Testis (tissue), 3 donors: Measurements from ENCODE around the gene RHBDL1. TPM values are rescaled to one million over a fixed set of nuclear protein-coding genes. Genes with fewer than 3 reads are reported as not detected.
"Not testable (repeated sequence)": the region's sequence is repeated elsewhere in the genome, so short reads cannot be mapped to it uniquely, and the experiment has no call there.

Experiments
- DNase-seq: peaks from one replicate; pipeline ENCODE4 v3.0.0-alpha.2; 2019
- H3K27ac ChIP-seq, 2 donors: fragments of 200-600 bp; sonication (generic); one replicate each; pipeline ENCODE4 v1.5.1; 2019
- H3K27me3 ChIP-seq: fragments of 200-600 bp; sonication (generic); one replicate; pipeline ENCODE4 v1.5.1; 2019
- H3K36me3 ChIP-seq: fragments of 200-600 bp; sonication (generic); one replicate; pipeline ENCODE4 v1.5.1; 2017; ENCODE audit warnings: low read depth; ENCODE audit errors: missing control alignments
- H3K4me1 ChIP-seq: fragments of 200-600 bp; sonication (generic); one replicate; pipeline ENCODE4 v1.5.1; 2019
- H3K4me3 ChIP-seq, 2 donors: fragments of 200-600 bp; sonication (generic); one replicate each; pipeline ENCODE4 v1.5.1; 2017 to 2019
- H3K9me3 ChIP-seq: fragments of 200-600 bp; sonication (generic); one replicate; pipeline ENCODE4 v1.5.1; 2017
- POLR2A ChIP-seq: fragments of 450-650 bp; IDR thresholded peaks from one replicate; pipeline ENCODE4 v1.6.1; 2017; ENCODE audit warnings: antibody characterized with exemption, mild to moderate bottlenecking, moderate library complexity
- WGBS, 2 donors: methylation state at CpG; one replicate each; pipeline ENCODE4 v1.1.5; 2018; 5-methylcytosine and 5-hydroxymethylcytosine counted together
- intact Hi-C: fragments of 100-400 bp; cut with DNase I; formaldehyde crosslinking; loops from one replicate; pipeline ENCODE4 v1.15.1; 2023; ENCODE audit warnings: low total_unique reads
- polyA plus RNA-seq: library from polyadenylated mRNA; stranded (reverse); fragments of 350-450 nt; fragmentation: Illumina TruSeq; extraction: RNeasy Lipid Tissue Mini Kit (QIAGEN cat#74804); gene quantifications from one replicate; pipeline ENCODE4 v1.2.3, GENCODE V29; 2014; ENCODE audit warnings: low read depth, low replicate concordance; ENCODE audit not compliant: insufficient read depth
- total RNA-seq, 2 donors: library from RNA; depleted of rRNA; stranded (reverse); fragments of >200 nt; gene quantifications; one replicate each; pipeline ENCODE4 v1.2.3, GENCODE V29; 2016
- TF ChIP-seq, protein P1 (sequence below), 3 experiments: fragments of 450-650 bp in 2 of 3; fragments of 200-600 bp in 1 of 3; sonication (generic) in 1 of 3; IDR thresholded peaks; one replicate each; pipeline ENCODE4 v1.5.1; 2016 to 2019; ENCODE audit warnings: antibody characterized with exemption in 3 of 3, mild to moderate bottlenecking in 2 of 3, moderate library complexity in 1 of 3

RHBDL1 gene
- total and polyA plus RNA-seq, 3 donors from 2014 or later = 2.1 to 9.8 (median 8.5) TPM

DNA sequence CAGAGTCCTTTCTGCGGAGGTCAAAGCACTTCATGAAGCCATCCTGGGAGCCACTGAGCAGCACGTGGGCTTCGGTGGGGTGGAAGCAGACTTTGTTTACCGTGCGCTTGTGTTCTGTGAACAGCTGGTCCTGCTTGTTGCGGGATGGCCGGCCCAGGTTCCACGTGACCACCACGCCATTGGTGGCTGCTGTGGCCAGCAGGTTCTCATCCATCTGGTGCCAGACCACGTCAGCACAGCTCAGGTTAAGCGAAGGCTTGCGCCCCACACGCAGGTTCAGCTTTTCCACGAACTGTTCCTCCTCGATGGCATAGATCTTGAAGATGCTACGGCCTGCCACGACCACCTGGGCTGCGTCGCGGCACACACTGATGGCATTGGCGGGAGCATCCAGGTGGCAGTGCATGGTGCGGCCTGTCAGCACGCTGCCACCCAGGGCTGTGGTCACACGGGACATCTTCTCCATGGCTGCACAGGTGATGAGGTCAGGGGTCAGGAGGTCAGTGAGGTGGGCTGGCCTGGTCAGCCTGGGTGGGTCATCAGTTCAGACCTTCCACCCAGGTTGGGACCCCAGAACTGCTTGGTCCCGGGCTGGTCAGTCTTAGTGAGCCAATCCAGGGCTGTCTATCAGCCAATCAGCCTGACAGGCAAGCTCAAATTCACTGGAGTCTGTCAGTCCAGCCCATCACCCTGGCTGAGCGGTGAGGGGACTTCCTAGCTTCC lies 13.9 kb downstream of the RHBDL1 start:
- H3K36me3 ChIP-seq = no peaks in the 10 kb centered on the region
- no peaks in the 10 kb centered on the region for H3K9me3 ChIP-seq
- H3K27me3 ChIP-seq = no peaks in the 10 kb centered on the region
- peak overlapping the region; percentile 73 to 74 for H3K27ac ChIP-seq
- H3K4me3 ChIP-seq = peak overlapping the region; percentile 86 to 97
- no peak for TF ChIP-seq POLR2A
- WGBS, 2 donors = 80 to 85% methylated on average over 16 to 26 of the region's 26 CpGs
- intact Hi-C loops = no loop called here
- DNase-seq = no peak
- H3K4me1 ChIP-seq = peaks cover 25% of the 10 kb centered on the region

DNA sequence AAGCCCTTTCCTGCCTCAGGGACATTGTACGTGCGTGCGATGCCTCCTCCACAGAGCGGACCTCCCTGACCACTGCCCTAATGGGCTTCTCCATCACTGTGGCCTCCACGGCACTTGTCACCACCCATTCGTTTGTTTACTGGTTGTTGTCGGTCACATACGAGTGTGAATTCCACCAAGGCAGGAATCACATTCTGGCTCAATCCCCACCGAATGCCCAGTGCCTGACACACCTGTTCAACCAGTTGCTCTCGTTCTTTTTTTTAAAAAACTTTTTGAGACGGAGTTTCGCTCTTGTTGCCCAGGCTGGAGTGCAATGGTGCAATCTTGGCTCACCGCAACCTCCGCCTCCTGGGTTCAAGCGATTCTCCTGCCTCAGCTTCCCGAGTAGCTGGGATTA lies 15.8 kb downstream of the RHBDL1 start:
- H3K36me3 ChIP-seq, H3K27me3 ChIP-seq, intact Hi-C loops, H3K27ac ChIP-seq, H3K9me3 ChIP-seq, H3K4me3 ChIP-seq, DNase-seq: not testable (repeated sequence)
- WGBS, 2 donors = 75 to 85% methylated on average over 16 of the region's 16 CpGs
- peaks cover 19% of the 10 kb centered on the region for H3K4me1 ChIP-seq

DNA sequence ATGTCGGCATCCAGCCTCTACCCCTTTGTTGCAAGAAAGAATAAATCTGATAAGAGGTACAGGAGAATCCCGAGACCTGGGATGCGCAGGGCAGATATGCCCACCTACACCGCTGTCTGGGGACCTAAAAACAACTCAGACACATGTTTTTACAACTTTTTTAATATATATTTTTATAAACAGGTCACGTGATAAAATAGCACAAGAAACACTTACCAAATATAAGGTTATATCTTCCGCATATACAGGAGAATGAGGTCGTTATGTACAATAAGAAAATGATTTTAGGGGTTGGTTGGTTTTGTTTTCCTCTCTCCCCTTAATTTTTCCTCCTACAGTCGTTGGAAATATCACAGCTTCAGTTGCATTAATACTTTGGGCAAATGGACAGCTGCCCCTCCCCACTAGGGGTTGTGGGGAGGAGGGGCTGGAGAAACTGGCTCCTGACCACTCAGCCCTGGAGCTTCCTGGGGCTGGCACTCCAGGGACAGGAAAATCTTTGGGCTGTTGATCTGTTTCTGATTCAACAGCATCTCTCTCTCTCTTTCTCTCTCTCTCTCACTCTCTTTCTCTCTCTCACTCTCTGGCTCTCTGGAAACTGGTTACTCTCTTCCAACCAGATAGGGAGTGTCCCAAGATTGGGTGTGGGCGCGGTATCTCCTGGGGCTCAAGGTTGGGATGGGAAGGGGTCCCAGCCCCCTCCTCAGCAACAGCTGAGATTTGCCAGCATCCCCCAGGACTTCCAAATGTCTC lies 17.1 kb downstream of the RHBDL1 start:
- Histone ChIP-seq H3K27me3 (no peaks in the 10 kb centered on the region), H3K27ac (no peak overlapping the region), H3K9me3 (no peaks in the 10 kb centered on the region), H3K4me3 (no peak overlapping the region), H3K36me3 (no peaks in the 10 kb centered on the region), H3K4me1 (peaks cover 19% of the 10 kb centered on the region)
- intact Hi-C loops = no loop called here
- DNase-seq = no peak
- WGBS, 2 donors = 72 to 74% methylated on average over 10 of the region's 10 CpGs
- no peak for TF ChIP-seq POLR2A
- TF ChIP-seq, protein P1, sequence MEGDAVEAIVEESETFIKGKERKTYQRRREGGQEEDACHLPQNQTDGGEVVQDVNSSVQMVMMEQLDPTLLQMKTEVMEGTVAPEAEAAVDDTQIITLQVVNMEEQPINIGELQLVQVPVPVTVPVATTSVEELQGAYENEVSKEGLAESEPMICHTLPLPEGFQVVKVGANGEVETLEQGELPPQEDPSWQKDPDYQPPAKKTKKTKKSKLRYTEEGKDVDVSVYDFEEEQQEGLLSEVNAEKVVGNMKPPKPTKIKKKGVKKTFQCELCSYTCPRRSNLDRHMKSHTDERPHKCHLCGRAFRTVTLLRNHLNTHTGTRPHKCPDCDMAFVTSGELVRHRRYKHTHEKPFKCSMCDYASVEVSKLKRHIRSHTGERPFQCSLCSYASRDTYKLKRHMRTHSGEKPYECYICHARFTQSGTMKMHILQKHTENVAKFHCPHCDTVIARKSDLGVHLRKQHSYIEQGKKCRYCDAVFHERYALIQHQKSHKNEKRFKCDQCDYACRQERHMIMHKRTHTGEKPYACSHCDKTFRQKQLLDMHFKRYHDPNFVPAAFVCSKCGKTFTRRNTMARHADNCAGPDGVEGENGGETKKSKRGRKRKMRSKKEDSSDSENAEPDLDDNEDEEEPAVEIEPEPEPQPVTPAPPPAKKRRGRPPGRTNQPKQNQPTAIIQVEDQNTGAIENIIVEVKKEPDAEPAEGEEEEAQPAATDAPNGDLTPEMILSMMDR (IDR thresholded peaks at IDR 0.05) = no peak

DNA sequence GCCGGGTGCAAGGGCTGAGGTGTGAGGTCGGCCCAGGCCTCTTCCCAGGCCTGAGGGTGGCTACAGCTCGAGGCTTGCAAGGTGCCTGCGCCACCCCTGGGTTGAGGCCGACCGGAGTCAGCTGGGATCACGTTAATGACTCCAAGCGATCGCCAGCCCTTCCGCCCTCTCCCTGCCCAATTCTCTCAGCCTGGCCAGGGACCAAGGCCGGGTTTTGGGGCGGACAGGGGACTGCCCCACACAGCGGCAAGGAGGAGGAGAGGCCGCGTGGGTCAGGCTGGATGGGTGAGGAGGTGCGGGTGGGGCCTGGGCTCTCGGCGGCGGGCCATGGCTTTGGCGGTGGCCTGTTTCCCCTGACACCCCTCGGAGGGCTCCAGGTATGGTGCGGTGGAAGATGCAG lies 17.9 kb downstream of the RHBDL1 start:
- Histone ChIP-seq H3K4me1 (peaks cover 19% of the 10 kb centered on the region), H3K27me3 (no peaks in the 10 kb centered on the region), H3K9me3 (no peaks in the 10 kb centered on the region), H3K27ac (no peak overlapping the region), H3K4me3 (no peak overlapping the region), H3K36me3 (no peaks in the 10 kb centered on the region)
- 19 to 25% methylated on average over 10 to 22 of the region's 22 CpGs for WGBS, 2 donors
- intact Hi-C loops = no loop called here
- TF ChIP-seq POLR2A = no peak
- TF ChIP-seq, protein P1 (IDR thresholded peaks at IDR 0.05) = no peak
- DNase-seq = no peak

GRCh38 chr16:693766-694165 lies 18.3 kb downstream of the RHBDL1 start:
- TF ChIP-seq POLR2A = no peak
- TF ChIP-seq, protein P1 (IDR thresholded peaks at IDR 0.05) = no peak
- WGBS, 2 donors = 2 to 6% methylated on average over 19 to 23 of the region's 37 CpGs
- intact Hi-C loops = no loop called here
- Histone ChIP-seq H3K27me3 (no peaks in the 10 kb centered on the region), H3K4me1 (peaks cover 19% of the 10 kb centered on the region), H3K36me3 (no peaks in the 10 kb centered on the region), H3K4me3 (no peak overlapping the region), H3K27ac (no peak overlapping the region), H3K9me3 (no peaks in the 10 kb centered on the region)
- DNase-seq = no peak
